Vagina (tissue), 2 donors: ENCODE measurements around the gene CRP.

ENCODE experiments used
- POLR2AphosphoS5 ChIP-seq, 2 donors: sonication (generic); formaldehyde crosslinking; IDR thresholded peaks; one replicate each; pipeline ENCODE4 v1.9.0; 2017; ENCODE audit warnings: antibody characterized with exemption in 2 of 2, mild to moderate bottlenecking in 2 of 2, low read depth in 1 of 2; ENCODE audit not compliant: insufficient read depth in 1 of 2
- TF ChIP-seq, protein P1 (sequence below), 3 experiments: fragments of 450-650 bp in 2 of 3; fragments of 200-600 bp in 1 of 3; sonication (generic) in 1 of 3; IDR thresholded peaks; one replicate each; pipeline ENCODE4 v1.5.1; 2017 to 2019; ENCODE audit warnings: antibody characterized with exemption in 3 of 3, mild to moderate bottlenecking in 2 of 3, moderate library complexity in 2 of 3

DNA sequence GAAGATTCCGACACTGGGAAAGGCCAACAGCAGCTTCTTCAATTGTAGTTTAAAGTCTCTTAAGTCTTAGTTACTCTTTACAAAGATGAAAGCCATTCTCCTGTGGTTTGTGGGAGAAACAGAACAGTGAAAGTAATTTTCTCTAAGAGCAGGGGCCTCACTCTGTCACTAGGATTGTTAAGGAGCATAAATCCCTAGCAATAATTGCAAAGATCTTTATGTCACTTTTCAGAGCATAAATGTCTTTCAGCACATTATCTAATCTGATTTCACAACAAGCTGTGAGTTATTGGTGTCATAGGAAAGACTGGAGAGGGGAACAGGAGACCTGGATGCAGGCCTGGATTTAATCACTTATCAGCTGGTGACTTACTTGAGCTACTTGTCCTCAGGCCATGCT, 34.0 kb upstream of the CRP start:
- TF ChIP-seq, protein P1, sequence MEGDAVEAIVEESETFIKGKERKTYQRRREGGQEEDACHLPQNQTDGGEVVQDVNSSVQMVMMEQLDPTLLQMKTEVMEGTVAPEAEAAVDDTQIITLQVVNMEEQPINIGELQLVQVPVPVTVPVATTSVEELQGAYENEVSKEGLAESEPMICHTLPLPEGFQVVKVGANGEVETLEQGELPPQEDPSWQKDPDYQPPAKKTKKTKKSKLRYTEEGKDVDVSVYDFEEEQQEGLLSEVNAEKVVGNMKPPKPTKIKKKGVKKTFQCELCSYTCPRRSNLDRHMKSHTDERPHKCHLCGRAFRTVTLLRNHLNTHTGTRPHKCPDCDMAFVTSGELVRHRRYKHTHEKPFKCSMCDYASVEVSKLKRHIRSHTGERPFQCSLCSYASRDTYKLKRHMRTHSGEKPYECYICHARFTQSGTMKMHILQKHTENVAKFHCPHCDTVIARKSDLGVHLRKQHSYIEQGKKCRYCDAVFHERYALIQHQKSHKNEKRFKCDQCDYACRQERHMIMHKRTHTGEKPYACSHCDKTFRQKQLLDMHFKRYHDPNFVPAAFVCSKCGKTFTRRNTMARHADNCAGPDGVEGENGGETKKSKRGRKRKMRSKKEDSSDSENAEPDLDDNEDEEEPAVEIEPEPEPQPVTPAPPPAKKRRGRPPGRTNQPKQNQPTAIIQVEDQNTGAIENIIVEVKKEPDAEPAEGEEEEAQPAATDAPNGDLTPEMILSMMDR (IDR thresholded peaks at IDR 0.05) = no peak
- no peak for TF ChIP-seq POLR2AphosphoS5 (IDR thresholded peaks at IDR 0.05; ENCODE audit: insufficient read depth in 1 of 2, low read depth in 1 of 2)
